HG03196 (cell line): ENCODE results near the gene ANKRD35.

ENCODE experiments used
- ATAC-seq: cut with Tn5 transposase; IDR thresholded peaks from one replicate; pipeline ENCODE4 v1.9.1; 2021; ENCODE audit not compliant: unreplicated experiment

ANKRD35 gene

GRCh38 chr1:145893306-145894055 lies 7.8 kb upstream of the ANKRD35 start:
- no peak for ATAC-seq

DNA sequence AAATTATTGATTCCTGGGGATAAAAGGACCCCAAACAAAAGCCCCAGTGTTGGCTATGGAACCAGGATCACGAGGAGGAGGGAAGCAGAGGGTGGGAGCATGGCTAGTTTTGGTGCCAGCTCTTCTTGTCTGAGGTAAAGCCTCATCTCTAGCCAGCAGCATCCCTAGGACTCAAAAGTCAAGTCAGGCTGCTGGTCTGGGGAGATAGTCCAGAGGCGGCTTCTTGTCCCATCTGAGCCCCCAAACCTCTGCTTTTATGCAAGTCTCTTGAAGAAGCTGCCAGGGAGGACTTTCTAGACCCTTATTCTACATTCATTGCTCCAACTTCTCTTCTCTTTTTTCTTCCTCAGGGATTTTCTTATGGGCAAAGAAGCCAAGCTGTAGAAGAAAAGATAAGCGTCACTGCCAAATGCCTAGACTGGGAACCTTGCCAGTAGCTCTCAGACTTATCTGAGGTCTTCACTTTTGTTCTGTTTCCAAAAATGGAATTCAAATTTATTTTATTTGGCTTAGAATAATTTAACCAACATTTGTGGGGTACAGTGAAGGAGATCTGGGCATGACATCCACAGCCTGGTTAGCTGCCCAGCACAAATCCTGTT lies 6.9 kb upstream of the ANKRD35 start:
- no peak for ATAC-seq

DNA sequence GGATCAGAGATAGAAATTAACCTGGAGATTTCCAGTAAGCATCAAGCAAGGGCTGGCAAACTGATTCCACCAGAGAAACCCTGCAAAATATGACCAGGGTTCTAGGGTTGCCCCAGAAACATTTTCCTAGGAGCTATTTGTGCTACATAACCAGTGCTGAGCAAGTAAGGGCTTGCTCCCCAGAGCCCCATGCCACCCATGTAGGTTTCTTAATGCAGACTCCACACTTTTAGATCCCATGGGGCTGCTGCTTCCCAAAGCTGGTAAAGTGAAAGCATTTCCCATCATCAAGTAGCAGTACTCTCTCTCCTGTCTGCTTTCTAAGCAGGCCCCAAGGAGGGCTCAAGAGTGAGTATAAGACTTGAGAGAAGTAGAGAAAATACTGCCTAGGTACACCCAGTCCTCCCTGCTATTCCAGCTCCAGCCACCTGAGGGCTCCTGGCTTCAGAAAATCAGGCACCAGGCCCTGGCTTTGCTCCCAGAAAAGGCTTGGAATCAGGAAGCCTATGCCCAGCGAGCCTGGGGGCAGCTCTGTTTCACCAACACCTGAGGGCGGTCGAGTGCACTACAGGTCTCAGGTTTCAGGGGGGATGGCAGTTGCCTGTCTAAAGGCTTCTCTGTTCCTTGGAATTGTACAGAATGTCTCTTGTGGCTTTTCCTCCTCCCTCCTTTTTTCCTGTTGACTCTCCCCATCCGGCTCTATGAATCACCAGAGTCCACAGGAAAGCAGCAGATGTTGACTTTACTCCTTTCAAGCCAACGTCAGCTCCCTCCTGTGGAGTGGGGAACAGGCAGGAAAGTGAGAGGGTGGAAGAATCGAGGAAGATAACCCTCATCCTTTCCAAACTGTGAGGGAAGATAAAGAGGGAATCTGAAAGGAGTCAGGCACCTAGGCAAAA lies 6.2 kb upstream of the ANKRD35 start:
- no peak for ATAC-seq

GRCh38 chr1:145891143-145891542 lies 5.5 kb upstream of the ANKRD35 start:
- no peak for ATAC-seq

GRCh38 chr1:145889722-145890121 lies 4.1 kb upstream of the ANKRD35 start:
- no peak for ATAC-seq

DNA sequence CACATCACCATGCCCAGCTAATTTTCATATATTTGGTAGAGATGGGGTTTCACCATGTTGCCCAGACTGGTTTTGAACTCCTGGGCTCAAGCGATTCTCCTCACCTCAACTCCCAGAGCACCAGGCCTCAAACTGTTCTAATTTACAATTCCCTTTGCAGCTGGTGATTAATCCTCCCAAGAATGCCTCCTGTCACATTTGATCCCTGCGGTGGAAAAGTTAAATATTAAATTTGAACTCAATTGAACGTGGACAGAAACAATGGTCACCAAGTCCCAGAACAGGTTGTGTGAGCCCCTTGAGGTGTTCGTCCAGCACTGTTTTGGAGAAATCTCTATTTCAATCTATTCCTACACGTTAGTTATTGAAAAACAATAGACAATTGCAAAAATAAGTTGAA lies 2.0 kb upstream of the ANKRD35 start:
- no peak for ATAC-seq

- no peak for ATAC-seq
These were observed 1.1 kb upstream of the ANKRD35 start for GRCh38 chr1:145886816-145887215.

DNA sequence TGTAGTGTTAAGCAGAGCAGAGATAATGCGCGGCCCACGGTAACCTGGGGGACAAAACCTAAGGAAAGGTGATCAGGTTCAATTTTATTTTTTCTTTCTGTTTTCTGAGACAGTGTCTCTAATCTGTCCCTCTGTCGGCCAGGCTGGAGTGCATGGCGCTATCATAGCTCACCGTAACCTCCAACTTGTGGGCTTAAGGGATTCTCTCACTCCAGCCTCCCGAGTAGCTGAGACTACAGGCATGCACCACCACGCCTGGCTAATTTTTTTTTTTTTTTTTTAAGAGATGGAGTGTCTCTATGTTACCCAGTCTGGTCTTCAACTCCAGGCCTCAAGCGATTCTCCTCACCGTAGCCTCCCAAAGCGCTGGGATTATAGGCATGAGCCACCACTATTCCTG lies 724 bp upstream of the ANKRD35 start:
- no peak for ATAC-seq

- ATAC-seq: no peak
These were observed 991 bp downstream of the ANKRD35 start for GRCh38 chr1:145884675-145885074.

- no peak for ATAC-seq
These were observed 5.9 kb downstream of the ANKRD35 start for GRCh38 chr1:145879775-145880174.

DNA sequence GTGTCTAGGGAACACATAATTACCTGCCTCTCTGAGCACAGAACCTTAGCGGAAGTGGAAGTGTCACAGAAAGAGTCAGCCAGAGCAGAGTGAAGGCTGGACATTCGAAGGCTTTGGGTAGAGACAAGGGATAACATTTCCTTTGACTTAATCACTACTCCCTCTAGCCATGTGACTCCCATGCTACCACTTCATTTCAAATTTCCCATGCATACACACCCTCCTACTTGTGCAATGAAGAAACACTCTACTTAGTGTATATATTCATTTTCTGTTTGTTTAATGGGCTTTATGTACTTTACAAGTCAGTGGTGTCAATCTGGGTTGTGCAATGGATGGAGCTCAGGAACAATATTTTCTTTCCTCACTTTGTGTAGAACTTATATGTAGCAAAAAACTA lies 6.9 kb downstream of the ANKRD35 start:
- no peak for ATAC-seq

DNA sequence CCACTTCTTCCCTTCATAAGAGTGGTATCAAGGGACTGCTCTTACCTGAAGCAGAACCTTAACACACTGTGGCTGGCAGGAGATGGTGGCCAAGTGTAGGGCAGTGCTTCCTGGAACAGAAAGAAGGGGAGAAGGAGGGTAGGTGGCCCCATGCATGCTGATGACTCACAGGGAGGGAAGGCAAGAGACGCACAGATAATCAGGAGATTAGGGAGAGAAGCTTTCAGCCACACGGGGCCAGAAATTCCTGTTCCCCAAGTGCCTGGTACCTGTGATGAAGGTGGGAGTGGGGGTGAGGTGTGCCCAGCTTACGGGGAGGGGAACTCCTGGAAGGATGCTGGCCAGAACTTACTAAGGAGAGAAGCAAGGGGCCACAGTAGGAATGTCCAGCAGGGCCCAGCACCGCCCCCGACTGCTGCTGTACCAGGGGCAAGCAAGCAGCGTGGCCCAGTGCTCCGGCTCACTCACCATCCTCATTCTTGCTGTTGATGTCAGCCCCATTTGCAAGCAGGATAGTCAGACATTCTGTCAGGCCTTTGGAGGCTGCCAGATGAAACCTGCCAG lies 7.7 kb downstream of the ANKRD35 start:
- ATAC-seq: no peak

GRCh38 chr1:145874646-145875045 lies 11.0 kb downstream of the ANKRD35 start:
- no peak for ATAC-seq

- ATAC-seq: no peak
These were observed 13.4 kb downstream of the ANKRD35 start for GRCh38 chr1:145871994-145872924.

- no peak for ATAC-seq
These were observed 17.4 kb downstream of the ANKRD35 start for GRCh38 chr1:145868232-145868631.

- ATAC-seq: no peak
These were observed 22.2 kb downstream of the ANKRD35 start for GRCh38 chr1:145863282-145864018.

GRCh38 chr1:145859491-145860023 lies 26.1 kb downstream of the ANKRD35 start:
- peak; percentile 70 for ATAC-seq

DNA sequence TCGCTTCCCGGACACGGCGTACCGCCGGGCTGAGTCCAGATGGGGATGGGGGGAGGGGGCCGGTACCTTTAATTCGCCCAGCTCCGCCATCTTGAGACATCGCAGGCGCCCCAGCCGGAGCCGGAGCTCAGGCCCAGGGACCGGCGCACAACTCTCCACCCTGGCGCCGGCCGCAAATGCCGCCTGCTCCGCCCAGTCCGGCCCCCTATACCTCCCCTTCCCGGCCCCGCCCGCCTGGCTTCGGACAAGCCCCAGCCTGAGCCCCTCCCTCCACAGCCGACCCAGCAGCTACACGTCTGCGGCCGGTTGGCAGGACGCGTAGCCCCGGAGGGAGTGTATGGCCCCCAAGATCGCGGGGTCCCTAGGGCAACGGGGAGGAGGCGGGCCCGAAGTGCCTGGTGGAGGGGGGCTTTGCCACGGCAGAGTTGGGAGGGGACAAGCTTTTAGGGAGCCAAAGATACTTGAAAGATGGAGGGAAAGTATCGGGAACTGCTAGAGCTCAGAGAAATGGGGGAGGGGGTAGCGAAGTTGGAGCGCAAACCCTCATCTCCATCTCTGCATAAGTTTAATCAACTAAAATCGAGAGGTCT lies 26.7 kb downstream of the ANKRD35 start, which contains the start of gene PIAS3:
Gene PIAS3 (minus strand): TSS at position 181 of the 590 bp plus-strand sequence. CDS start 91 bp downstream, at position 90.
- ATAC-seq: peak; percentile 83
